Ishikawa (cell line): ENCODE data around the gene FAM124B.

ENCODE experiments used
- CREB1 ChIP-seq: IDR thresholded peaks from 2 replicates; pipeline ENCODE4 v1.6.1; 2012; ENCODE audit warnings: low read depth
- EP300 ChIP-seq: IDR thresholded peaks from 2 replicates; pipeline ENCODE4 v1.6.1; 2012; ENCODE audit warnings: borderline replicate concordance
- NFIC ChIP-seq: IDR thresholded peaks from 2 replicates; pipeline ENCODE4 v1.6.1; 2012
- TEAD4 ChIP-seq: IDR thresholded peaks from 2 replicates; pipeline ENCODE4 v1.6.1; 2012
- ZBTB7A ChIP-seq: IDR thresholded peaks from 2 replicates; pipeline ENCODE4 v1.6.1; 2012; ENCODE audit warnings: low read depth
- TF ChIP-seq, protein P1 (sequence below): IDR thresholded peaks from 2 replicates; pipeline ENCODE4 v1.6.1; 2012; ENCODE audit warnings: low read depth, mild to moderate bottlenecking
- TF ChIP-seq, protein P2 (sequence below): IDR thresholded peaks from 2 replicates; pipeline ENCODE4 v1.6.1; 2012

DNA sequence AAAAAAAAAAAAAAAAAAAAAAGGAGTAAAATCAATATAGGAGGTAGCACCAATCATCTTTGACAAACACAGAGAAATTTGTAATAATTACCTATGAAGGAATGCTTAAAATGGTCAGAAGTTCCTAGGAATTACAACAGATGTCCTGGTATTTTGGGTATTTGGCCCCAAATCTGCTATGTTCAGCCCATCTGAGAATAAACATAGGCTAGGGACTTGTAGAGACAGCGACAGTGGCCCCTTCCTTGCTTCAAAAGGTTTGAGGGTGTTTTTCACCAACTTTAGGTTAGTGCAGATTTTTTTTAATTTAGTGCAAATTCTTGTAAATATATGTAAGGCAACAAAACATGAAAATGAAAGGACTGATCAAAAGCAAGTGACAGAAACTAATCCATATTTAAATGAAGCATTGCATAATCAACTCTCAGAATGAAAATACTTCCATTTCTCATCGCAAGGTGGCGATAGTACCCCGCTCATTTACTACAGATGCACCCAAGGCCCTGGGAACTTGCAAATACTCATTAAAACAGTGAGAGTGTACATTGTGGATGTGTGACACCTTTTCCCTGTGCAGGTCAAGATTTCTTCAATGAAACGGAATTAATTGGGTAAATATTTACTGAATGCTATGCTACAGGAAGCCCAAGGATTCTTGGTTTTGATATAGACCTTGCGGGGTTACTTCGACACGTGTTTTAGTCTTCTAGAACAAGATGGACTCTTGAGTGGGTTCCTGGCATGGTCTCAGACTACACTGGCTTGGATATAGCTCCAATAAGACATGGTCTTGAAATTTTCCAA lies 44.6 kb downstream of the FAM124B start:
- TF ChIP-seq, protein P1, sequence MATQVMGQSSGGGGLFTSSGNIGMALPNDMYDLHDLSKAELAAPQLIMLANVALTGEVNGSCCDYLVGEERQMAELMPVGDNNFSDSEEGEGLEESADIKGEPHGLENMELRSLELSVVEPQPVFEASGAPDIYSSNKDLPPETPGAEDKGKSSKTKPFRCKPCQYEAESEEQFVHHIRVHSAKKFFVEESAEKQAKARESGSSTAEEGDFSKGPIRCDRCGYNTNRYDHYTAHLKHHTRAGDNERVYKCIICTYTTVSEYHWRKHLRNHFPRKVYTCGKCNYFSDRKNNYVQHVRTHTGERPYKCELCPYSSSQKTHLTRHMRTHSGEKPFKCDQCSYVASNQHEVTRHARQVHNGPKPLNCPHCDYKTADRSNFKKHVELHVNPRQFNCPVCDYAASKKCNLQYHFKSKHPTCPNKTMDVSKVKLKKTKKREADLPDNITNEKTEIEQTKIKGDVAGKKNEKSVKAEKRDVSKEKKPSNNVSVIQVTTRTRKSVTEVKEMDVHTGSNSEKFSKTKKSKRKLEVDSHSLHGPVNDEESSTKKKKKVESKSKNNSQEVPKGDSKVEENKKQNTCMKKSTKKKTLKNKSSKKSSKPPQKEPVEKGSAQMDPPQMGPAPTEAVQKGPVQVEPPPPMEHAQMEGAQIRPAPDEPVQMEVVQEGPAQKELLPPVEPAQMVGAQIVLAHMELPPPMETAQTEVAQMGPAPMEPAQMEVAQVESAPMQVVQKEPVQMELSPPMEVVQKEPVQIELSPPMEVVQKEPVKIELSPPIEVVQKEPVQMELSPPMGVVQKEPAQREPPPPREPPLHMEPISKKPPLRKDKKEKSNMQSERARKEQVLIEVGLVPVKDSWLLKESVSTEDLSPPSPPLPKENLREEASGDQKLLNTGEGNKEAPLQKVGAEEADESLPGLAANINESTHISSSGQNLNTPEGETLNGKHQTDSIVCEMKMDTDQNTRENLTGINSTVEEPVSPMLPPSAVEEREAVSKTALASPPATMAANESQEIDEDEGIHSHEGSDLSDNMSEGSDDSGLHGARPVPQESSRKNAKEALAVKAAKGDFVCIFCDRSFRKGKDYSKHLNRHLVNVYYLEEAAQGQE = no peak
- no peak for TF ChIP-seq TEAD4
- no peak for TF ChIP-seq NFIC
- TF ChIP-seq, protein P2, sequence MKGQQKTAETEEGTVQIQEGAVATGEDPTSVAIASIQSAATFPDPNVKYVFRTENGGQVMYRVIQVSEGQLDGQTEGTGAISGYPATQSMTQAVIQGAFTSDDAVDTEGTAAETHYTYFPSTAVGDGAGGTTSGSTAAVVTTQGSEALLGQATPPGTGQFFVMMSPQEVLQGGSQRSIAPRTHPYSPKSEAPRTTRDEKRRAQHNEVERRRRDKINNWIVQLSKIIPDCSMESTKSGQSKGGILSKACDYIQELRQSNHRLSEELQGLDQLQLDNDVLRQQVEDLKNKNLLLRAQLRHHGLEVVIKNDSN = no peak
- TF ChIP-seq CREB1 = no peak
- TF ChIP-seq ZBTB7A = no peak
- TF ChIP-seq EP300 = no peak
